GM12892 (cell line): ENCODE results near the gene IFNLR1.

Source experiments
- POLR2A ChIP-seq: IDR thresholded peaks from 2 replicates; pipeline ENCODE4 v1.6.1; 2011; ENCODE audit warnings: low read depth, low read length, control low read depth
- POLR2AphosphoS5 ChIP-seq: IDR thresholded peaks from 2 replicates; pipeline ENCODE4 v1.6.1; 2011; ENCODE audit warnings: low read depth, low read length, control low read depth

GRCh38 chr1:24111996-24112779 lies 74.9 kb downstream of the IFNLR1 start, which contains the start of gene MYOM3:
- no peak for TF ChIP-seq POLR2A
- TF ChIP-seq POLR2AphosphoS5 = no peak
